ENCODE data around the gene NOS1AP. TPM values are rescaled to one million over a fixed set of nuclear protein-coding genes. Genes with fewer than 3 reads are reported as not detected.

The NOS1AP gene
- total and polyA plus RNA-seq, 2 donors (not counting 3 experiments of a cell fraction or from before 2014, with no cell fraction given) = 1.3 to 5.4 TPM

DNA sequence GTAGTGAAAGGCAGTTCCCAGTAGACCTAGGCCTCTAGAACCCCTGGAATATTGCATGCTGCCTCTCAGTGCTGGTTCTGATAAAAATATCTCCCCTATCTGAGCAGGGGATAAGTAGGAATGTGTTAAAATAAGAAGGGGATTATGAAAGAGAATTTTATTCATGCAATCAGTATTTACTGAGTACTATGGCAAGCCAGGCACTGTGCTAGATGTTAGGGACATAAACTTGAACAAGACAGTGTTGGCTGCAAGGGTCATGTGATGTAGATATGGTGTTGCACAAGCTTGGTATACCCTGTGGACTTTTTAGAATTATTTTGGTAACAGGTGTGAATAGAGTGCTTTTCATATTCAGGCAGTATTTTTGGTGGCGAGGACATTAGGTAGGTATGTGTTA is 23.6 kb downstream of the NOS1AP start:
- POLR2A ChIA-PET = no interaction called here
- no peaks in the 10 kb centered on the region for H3K9me3 ChIP-seq (replicated peaks; ENCODE audit: control insufficient read depth, insufficient read depth, low read length)
- no peak overlapping the region for H2AFZ ChIP-seq (ENCODE audit: low read depth, low read length)
- H3K27ac ChIP-seq (ENCODE audit: insufficient read depth, low read depth, low read length) = no peak overlapping the region
- H3K27me3 ChIP-seq (ENCODE audit: control insufficient read depth in 2 of 2, insufficient read depth in 2 of 2, low read length in 2 of 2) = no peaks in the 10 kb centered on the region
- H3K79me2 ChIP-seq (ENCODE audit: control insufficient read depth, insufficient read depth, low read length) = no peaks in the 10 kb centered on the region
- H3K36me3 ChIP-seq (ENCODE audit: control insufficient read depth in 2 of 2, extremely low read depth in 1 of 2, insufficient read depth in 2 of 2, low read length in 2 of 2) = no peaks in the 10 kb centered on the region
- dilution Hi-C loops (cut with MboI; ENCODE audit: extremely low pct_ligation_motif_present, low sequenced_read_pairs) = no loop called here
- H3K4me1 ChIP-seq (ENCODE audit: control insufficient read depth, extremely low read depth, insufficient read depth, low read length) = peaks cover 14% of the 10 kb centered on the region
- FAIRE-seq (no peak), DNase-seq (ENCODE audit: low read depth, low spot score) (no peak)
- no peak overlapping the region for H3K9ac ChIP-seq (replicated peaks; ENCODE audit: extremely low read depth, insufficient read depth, low read length)
- no TSS peak for BruUV-seq (replicated peaks)
- CTCF ChIA-PET = no interaction called here
- intact Hi-C loops (cut with micrococcal nuclease) = no loop called here
- TF ChIP-seq FOS (IDR thresholded peaks at IDR 0.05; ENCODE audit: borderline replicate concordance, insufficient read depth, low read length) (no peak), POLR2AphosphoS5 (IDR thresholded peaks at IDR 0.05; ENCODE audit: insufficient read depth, low read depth, low read length) (no peak), JUN (IDR thresholded peaks at IDR 0.05; ENCODE audit: borderline replicate concordance, insufficient read depth, insufficient read length, low read depth) (no peak), POLR2A (IDR thresholded peaks at IDR 0.05; ENCODE audit: low read depth, low read length) (no peak), MAX (IDR thresholded peaks at IDR 0.05; ENCODE audit: insufficient read depth, insufficient read length) (no peak), MYC (IDR thresholded peaks at IDR 0.05; ENCODE audit: low read depth, low read length) (no peak)
- TF ChIP-seq, protein P1, sequence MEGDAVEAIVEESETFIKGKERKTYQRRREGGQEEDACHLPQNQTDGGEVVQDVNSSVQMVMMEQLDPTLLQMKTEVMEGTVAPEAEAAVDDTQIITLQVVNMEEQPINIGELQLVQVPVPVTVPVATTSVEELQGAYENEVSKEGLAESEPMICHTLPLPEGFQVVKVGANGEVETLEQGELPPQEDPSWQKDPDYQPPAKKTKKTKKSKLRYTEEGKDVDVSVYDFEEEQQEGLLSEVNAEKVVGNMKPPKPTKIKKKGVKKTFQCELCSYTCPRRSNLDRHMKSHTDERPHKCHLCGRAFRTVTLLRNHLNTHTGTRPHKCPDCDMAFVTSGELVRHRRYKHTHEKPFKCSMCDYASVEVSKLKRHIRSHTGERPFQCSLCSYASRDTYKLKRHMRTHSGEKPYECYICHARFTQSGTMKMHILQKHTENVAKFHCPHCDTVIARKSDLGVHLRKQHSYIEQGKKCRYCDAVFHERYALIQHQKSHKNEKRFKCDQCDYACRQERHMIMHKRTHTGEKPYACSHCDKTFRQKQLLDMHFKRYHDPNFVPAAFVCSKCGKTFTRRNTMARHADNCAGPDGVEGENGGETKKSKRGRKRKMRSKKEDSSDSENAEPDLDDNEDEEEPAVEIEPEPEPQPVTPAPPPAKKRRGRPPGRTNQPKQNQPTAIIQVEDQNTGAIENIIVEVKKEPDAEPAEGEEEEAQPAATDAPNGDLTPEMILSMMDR (IDR thresholded peaks at IDR 0.05; ENCODE audit: extremely low read depth in 1 of 2, insufficient read depth in 1 of 2, low read depth in 1 of 2, low read length in 2 of 2) = no peak
- no peaks in the 10 kb centered on the region for H3K9me1 ChIP-seq (replicated peaks; ENCODE audit: control insufficient read depth, extremely low read depth, insufficient read depth, low read length)
- no peak overlapping the region for H3K4me3 ChIP-seq (replicated peaks in 1 of 3; ENCODE audit: insufficient read depth in 1 of 3, low read depth in 1 of 3, low read length in 3 of 3)
- H3K4me2 ChIP-seq (ENCODE audit: insufficient read depth, low read length) = no peak overlapping the region
- no peaks in the 10 kb centered on the region for H4K20me1 ChIP-seq (replicated peaks; ENCODE audit: control insufficient read depth, extremely low read depth, insufficient read depth, low read length)
